GM12878 (cell line): Measurements from ENCODE around the gene ATXN7L1. TPM values are rescaled to one million over a fixed set of nuclear protein-coding genes. Genes with fewer than 3 reads are reported as not detected.

ENCODE experiments used
- ATAC-seq: fragments of 200-7000 bp; cut with Tn5 transposase; 3 replicates; pipeline ENCODE4 v1.9.1; 2020; ENCODE audit warnings: mild to moderate bottlenecking, moderate library complexity
- BruUV-seq: library from RNA; stranded (reverse); fragments of 400-500 nt; replicated peaks from 2 replicates; lab custom pipeline; 2021; lab: Mats Ljungman, UMichigan
- CTCF ChIA-PET: fragments of 300-600 bp; sonication (Branson Sonifier 250); formaldehyde crosslinking; extraction: SDS; loops from one replicate; lab custom pipeline; 2021; ENCODE audit warnings: inconsistent platforms; lab: Yijun Ruan, JAX
- POLR2A ChIA-PET: fragments of 350-600 bp; formaldehyde crosslinking; extraction: SDS; loops from one replicate; lab custom pipeline; 2021; ENCODE audit warnings: inconsistent platforms; lab: Charles Lee
- RAD21 ChIA-PET: fragments of 300-600 bp; sonication (Branson Sonifier 250); formaldehyde crosslinking; loops from one replicate; lab custom pipeline; 2023; ENCODE audit warnings: antibody characterized with exemption; ENCODE audit not compliant: unreplicated experiment; lab: Charles Lee
- SMC1A ChIA-PET: fragments of 300-600 bp; sonication (Branson Sonifier 250); formaldehyde crosslinking; loops from one replicate; lab custom pipeline; 2023; ENCODE audit not compliant: unreplicated experiment, uncharacterized antibody; lab: Charles Lee
- DNase-seq: peaks from one replicate; pipeline ENCODE4 v3.0.0-alpha.2; 2011; ENCODE audit warnings: low read depth, low spot score
- FAIRE-seq: peaks from 3 replicates; lab custom pipeline; 2011; peaks lifted over from hg19 to GRCh38; lab: Jason Lieb, UNC
- H2AFZ ChIP-seq: 2 replicates; pipeline ENCODE4 v1.6.0; 2011; ENCODE audit warnings: low read depth, low read length, control low read depth; ENCODE audit not compliant: control insufficient read depth
- H3K27ac ChIP-seq: 2 replicates; pipeline ENCODE4 v1.5.1; 2011; ENCODE audit warnings: control low read depth; ENCODE audit not compliant: control insufficient read depth, insufficient read depth
- H3K27me3 ChIP-seq, 2 experiments: replicated peaks in 1 of 2; 2 replicates each; pipeline versions ENCODE4 v1.6.0 to v1.6.1; 2011; ENCODE audit warnings: low read length in 1 of 2; ENCODE audit not compliant: control insufficient read depth in 2 of 2, insufficient read depth in 2 of 2
- H3K36me3 ChIP-seq, 2 experiments: 2 replicates each; pipeline ENCODE4 v1.5.1; 2011; ENCODE audit warnings: low read length in 1 of 2; ENCODE audit not compliant: control insufficient read depth in 2 of 2, insufficient read depth in 2 of 2
- H3K4me1 ChIP-seq: 2 replicates; pipeline ENCODE4 v1.6.1; 2011; ENCODE audit warnings: mild to moderate bottlenecking, low read length, moderate library complexity, mixed read lengths; ENCODE audit not compliant: control insufficient read depth, insufficient read depth
- H3K4me2 ChIP-seq: 2 replicates; pipeline ENCODE4 v1.6.0; 2011; ENCODE audit warnings: control low read depth; ENCODE audit not compliant: control insufficient read depth, insufficient read depth
- H3K4me3 ChIP-seq: fragments of 200-600 bp; sonication (generic); 2 replicates; pipeline ENCODE4 v1.5.1; 2016
- H3K79me2 ChIP-seq: 2 replicates; pipeline ENCODE4 v1.6.0; 2011; ENCODE audit warnings: low read length; ENCODE audit not compliant: control insufficient read depth, insufficient read depth
- H3K9ac ChIP-seq: 2 replicates; pipeline ENCODE4 v1.8.0; 2011; ENCODE audit warnings: low read length, control low read depth, mixed read lengths; ENCODE audit not compliant: control insufficient read depth, insufficient read depth
- H3K9me3 ChIP-seq: replicated peaks from 3 replicates; pipeline ENCODE4 v1.5.1; 2011; ENCODE audit warnings: mild to moderate bottlenecking, low read length; ENCODE audit not compliant: control insufficient read depth, insufficient read depth
- H4K20me1 ChIP-seq: 2 replicates; pipeline ENCODE4 v1.6.0; 2011; ENCODE audit not compliant: control insufficient read depth, insufficient read depth
- ATF3 ChIP-seq: IDR thresholded peaks from 2 replicates; pipeline ENCODE4 v1.6.1; 2011; ENCODE audit warnings: low read depth, mild to moderate bottlenecking, low read length, moderate library complexity, borderline replicate concordance; ENCODE audit errors: extremely low read depth
- BCL11A ChIP-seq: IDR thresholded peaks from 2 replicates; pipeline ENCODE4 v1.6.1; 2011; ENCODE audit warnings: low read depth, low read length
- CBX3 ChIP-seq: fragments of 200-600 bp; sonication (generic); IDR thresholded peaks from 2 replicates; pipeline ENCODE4 v1.6.1; 2016; ENCODE audit warnings: low read depth, borderline replicate concordance
- CEBPB ChIP-seq, 2 experiments: fragments of 150-350 bp in 1 of 2; IDR thresholded peaks; 2 replicates each; pipeline ENCODE4 v1.6.1; 2012 to 2014; ENCODE audit warnings: low read depth in 2 of 2, low read length in 2 of 2, borderline replicate concordance in 1 of 2, inconsistent platforms in 1 of 2
- E2F4 ChIP-seq: IDR thresholded peaks from 2 replicates; pipeline ENCODE4 v1.6.1; 2012; ENCODE audit warnings: low read depth, low read length, improper control_type of control experiment
- EZH2 ChIP-seq: IDR thresholded peaks from 2 replicates; pipeline ENCODE4 v1.6.1; 2012; ENCODE audit warnings: low read depth, mild to moderate bottlenecking, control low read depth, inconsistent platforms, low read length, borderline replicate concordance; ENCODE audit not compliant: control insufficient read depth
- FOS ChIP-seq: IDR thresholded peaks from 3 replicates; pipeline ENCODE4 v1.6.1; 2011; ENCODE audit warnings: borderline replicate concordance; ENCODE audit not compliant: insufficient read length; ENCODE audit errors: extremely low read depth
- HDAC2 ChIP-seq: fragments of 200-600 bp; sonication (generic); IDR thresholded peaks from 2 replicates; pipeline ENCODE4 v1.6.1; 2017
- HDAC6 ChIP-seq: fragments of 200-600 bp; sonication (generic); IDR thresholded peaks from one replicate; pipeline ENCODE4 v1.8.0; 2017; ENCODE audit warnings: antibody characterized with exemption; ENCODE audit not compliant: unreplicated experiment
- JUNB ChIP-seq: IDR thresholded peaks from 2 replicates; pipeline ENCODE4 v1.6.1; 2016; ENCODE audit warnings: antibody characterized with exemption, mild to moderate bottlenecking
- LARP7 ChIP-seq: fragments of 450-650 bp; IDR thresholded peaks from 2 replicates; pipeline ENCODE4 v1.6.1; 2017; ENCODE audit warnings: mild to moderate bottlenecking
- MTA3 ChIP-seq: IDR thresholded peaks from 2 replicates; pipeline ENCODE4 v1.6.1; 2012; ENCODE audit warnings: low read length, inconsistent platforms, borderline replicate concordance
- MYB ChIP-seq: fragments of 150-350 bp; IDR thresholded peaks from 2 replicates; pipeline ENCODE4 v1.6.1; 2014; ENCODE audit warnings: mild to moderate bottlenecking, low read depth, low read length, borderline replicate concordance
- NFYB ChIP-seq: IDR thresholded peaks from 2 replicates; pipeline ENCODE4 v1.6.1; 2011; ENCODE audit warnings: low read depth, mild to moderate bottlenecking, low read length, improper control_type of control experiment, moderate library complexity; ENCODE audit not compliant: insufficient read depth
- NR2C2 ChIP-seq: IDR thresholded peaks from 2 replicates; pipeline ENCODE4 v1.6.1; 2011; ENCODE audit warnings: borderline replicate concordance, low read depth; ENCODE audit not compliant: control insufficient read depth, insufficient read length
- RCOR1 ChIP-seq: conservative IDR thresholded peaks from 2 replicates; pipeline ENCODE4 v1.6.1; 2012; ENCODE audit warnings: low read depth, low read length, improper control_type of control experiment
- SUZ12 ChIP-seq: fragments of 200-600 bp; sonication (generic); IDR thresholded peaks from one replicate; pipeline ENCODE4 v1.6.1; 2018; ENCODE audit warnings: antibody characterized with exemption, mild to moderate bottlenecking; ENCODE audit not compliant: unreplicated experiment
- TBL1XR1 ChIP-seq: IDR thresholded peaks from 2 replicates; pipeline ENCODE4 v1.6.1; 2012; ENCODE audit warnings: low read depth, low read length, improper control_type of control experiment
- WRNIP1 ChIP-seq: IDR thresholded peaks from 2 replicates; pipeline ENCODE4 v1.6.1; 2011; ENCODE audit warnings: low read depth, low read length, improper control_type of control experiment, borderline replicate concordance
- WGBS: methylation state at CpG from one replicate; pipeline ENCODE4 v1.1.6; 2016; ENCODE audit warnings: low lambda C conversion rate; ENCODE audit not compliant: insufficient replicate concordance, insufficient coverage; ENCODE audit errors: missing lambda C conversion rate; 5-methylcytosine and 5-hydroxymethylcytosine counted together
- in situ Hi-C: fragments of 300-500 bp; cut with MboI; formaldehyde crosslinking; loops from 9 replicates; pipeline ENCODE4 v1.14.3; 2018; ENCODE audit warnings: mixed read lengths
- intact Hi-C: fragments of 100-400 bp; cut with micrococcal nuclease; formaldehyde crosslinking; loops from one replicate; pipeline ENCODE4 v1.14.2; 2022; ENCODE audit not compliant: unreplicated experiment
- polyA plus RNA-seq, 11 experiments: library from polyadenylated mRNA; depleted of rRNA in 4 of 11; unstranded in 6 of 11; stranded (reverse) in 5 of 11; fragments of >200 nt; fragmentation: Nextera tagmentation in 4 of 11; fragmentation: Illumina TruSeq in 1 of 11; extraction: Ambion mirVana in 4 of 11; extraction: Trizol in 1 of 11; gene quantifications; 1 replicate in 1 of 11; 2 replicates in 10 of 11; pipeline versions ENCODE4 v1.2.1 to v1.2.3, GENCODE V29; 2011 to 2016; ENCODE audit warnings: inconsistent platforms in 2 of 11, missing spikeins in 2 of 11, low read depth in 1 of 11
- total RNA-seq, 4 experiments: library from RNA; depleted of rRNA in 3 of 4; stranded (reverse); fragments of >200 nt in 3 of 4; fragmentation: Illumina TruSeq in 1 of 4; extraction: Trizol in 1 of 4; gene quantifications; 2 replicates each; pipeline versions ENCODE4 v1.2.1 to v1.2.3, GENCODE V29; 2013 to 2021

The ATXN7L1 gene
- total and polyA plus RNA-seq, 10 of the 15 experiments (the other 5 are each of a cell fraction or from before 2014, with no cell fraction given), result 0.40 to 2.9 (median 1.2) TPM

- DNase-seq, result no peak
- Histone ChIP-seq H3K4me2 (no peak overlapping the region), H3K4me3 (no peak overlapping the region), H3K9ac (no peak overlapping the region), H3K79me2 (no peaks in the 10 kb centered on the region), H3K4me1 (no peaks in the 10 kb centered on the region), H3K27ac (no peak overlapping the region), H3K36me3 (no peaks in the 10 kb centered on the region), H3K9me3 (no peaks in the 10 kb centered on the region), H3K27me3 (peaks cover 2% of the 10 kb centered on the region in 2 experiments; a peak in 2 of 4 replicates), H2AFZ (no peak overlapping the region), H4K20me1 (no peaks in the 10 kb centered on the region)
- ChIA-PET CTCF (interaction anchor here (1.1 to 1.5 kb wide), 2 partner anchors 12 to 27 kb away, joined by 3 to 5 read pairs; no protein-coding TSS in a partner anchor), SMC1A (interaction anchor here (1.2 to 2.8 kb wide), 6 partner anchors 17 to 94 kb away, joined by 3 to 14 read pairs (median 4); no protein-coding TSS in a partner anchor), RAD21 (interaction anchor here (1.1 kb wide), 2 partner anchors 26 to 226 kb away, joined by 3 read pairs; no protein-coding TSS in a partner anchor), POLR2A (no interaction called here)
- no peak for FAIRE-seq
- 47% methylated on average over 3 of the region's 3 CpGs for WGBS
- no peak for ATAC-seq
- TF ChIP-seq MTA3 (no peak), CEBPB (IDR thresholded peaks at IDR 0.05; ENCODE audit: borderline replicate concordance in 1 of 2, low read depth in 2 of 2, low read length in 2 of 2) (no peak), NR2C2 (no peak), LARP7 (no peak), JUNB (no peak), HDAC2 (no peak), TBL1XR1 (no peak), HDAC6 (no peak), CBX3 (no peak), WRNIP1 (no peak), BCL11A (no peak), MYB (no peak), RCOR1 (no peak), EZH2 (no peak), NFYB (no peak), ATF3 (no peak), SUZ12 (no peak), E2F4 (no peak), FOS (no peak)
- BruUV-seq, result no TSS peak
- in situ Hi-C loops, result no loop called here
- intact Hi-C loops, result no loop called here
Measured at GRCh38 chr7:105787793-105788192, 88.6 kb downstream of the ATXN7L1 start.
